IPS DF 19.7 (cell line): Measurements from ENCODE around the gene CD52.
"Not testable (repeated sequence)": the region's sequence is repeated elsewhere in the genome, so short reads cannot be mapped to it uniquely, and the experiment has no call there.

Source experiments
- DNase-seq: peaks from one replicate; pipeline ENCODE4 v3.0.0-alpha.2; 2013; ENCODE audit warnings: low read depth, low spot score

The CD52 gene

GRCh38 chr1:26284597-26285347 is 33.0 kb upstream of the CD52 start:
- DNase-seq, result no peak

- no peak for DNase-seq
Measured at GRCh38 chr1:26285366-26286063, 32.2 kb upstream of the CD52 start.

GRCh38 chr1:26286064-26286416 is 31.7 kb upstream of the CD52 start:
- no peak for DNase-seq

GRCh38 chr1:26287033-26287711 is 30.6 kb upstream of the CD52 start:
- DNase-seq, result no peak

GRCh38 chr1:26287811-26288210 is 29.9 kb upstream of the CD52 start:
- no peak for DNase-seq

- DNase-seq, result no peak
Measured at GRCh38 chr1:26288311-26288941, 29.3 kb upstream of the CD52 start.

GRCh38 chr1:26289158-26290059 is 28.3 kb upstream of the CD52 start:
- no peak for DNase-seq

- no peak for DNase-seq
Measured at GRCh38 chr1:26290122-26290881, 27.5 kb upstream of the CD52 start.

GRCh38 chr1:26290882-26291261 is 26.9 kb upstream of the CD52 start:
- no peak for DNase-seq

GRCh38 chr1:26291433-26291832 is 26.3 kb upstream of the CD52 start:
- no peak for DNase-seq

- no peak for DNase-seq
Measured at GRCh38 chr1:26291939-26292338, 25.8 kb upstream of the CD52 start.

- not testable (repeated sequence) for DNase-seq
Measured at GRCh38 chr1:26292735-26293134, 25.0 kb upstream of the CD52 start.

GRCh38 chr1:26293911-26294463 is 23.8 kb upstream of the CD52 start:
- DNase-seq, result no peak

GRCh38 chr1:26295194-26296138 is 22.3 kb upstream of the CD52 start:
- no peak for DNase-seq

- DNase-seq, result no peak
Measured at GRCh38 chr1:26296340-26297056, 21.3 kb upstream of the CD52 start.

GRCh38 chr1:26297057-26297790 is 20.5 kb upstream of the CD52 start:
- no peak for DNase-seq

GRCh38 chr1:26297791-26298124 is 20.0 kb upstream of the CD52 start:
- DNase-seq, result no peak
